Psoas muscle (tissue), 8 donors: ENCODE measurements around the gene RBM25. TPM values are rescaled to one million over a fixed set of nuclear protein-coding genes. Genes with fewer than 3 reads are reported as not detected.

Source experiments
- ATAC-seq, 4 donors: fragments of 200-7000 bp; cut with Tn5 transposase; one replicate each; pipeline ENCODE4 v1.9.1; 2020; ENCODE audit warnings: moderate library complexity in 3 of 4, mild to moderate bottlenecking in 2 of 4
- DNase-seq, 2 donors: peaks; one replicate each; pipeline ENCODE4 v3.0.0-alpha.2; 2020
- H3K27ac ChIP-seq: fragments of 200-600 bp; one replicate; pipeline ENCODE4 v1.8.0; 2022
- H3K27me3 ChIP-seq, 3 donors: fragments of 200-600 bp in 1 of 3; one replicate each; pipeline versions ENCODE4 v1.6.1 to v1.8.0; 2013 to 2022; ENCODE audit warnings: low read length in 2 of 3, mild to moderate bottlenecking in 2 of 3, moderate library complexity in 1 of 3; ENCODE audit not compliant: insufficient read depth in 3 of 3
- H3K36me3 ChIP-seq, 2 donors: fragments of 200-600 bp in 1 of 2; one replicate each; pipeline versions ENCODE4 v1.6.1 to v1.8.0; 2013 to 2022; ENCODE audit warnings: low read depth in 1 of 2, mild to moderate bottlenecking in 1 of 2, moderate library complexity in 1 of 2; ENCODE audit not compliant: insufficient read depth in 1 of 2
- H3K4me1 ChIP-seq: fragments of 200-600 bp; one replicate; pipeline ENCODE4 v1.8.0; 2022
- H3K4me3 ChIP-seq: fragments of 200-600 bp; one replicate; pipeline ENCODE4 v1.8.0; 2022; ENCODE audit warnings: mild to moderate bottlenecking
- H3K9me3 ChIP-seq: fragments of 200-600 bp; one replicate; pipeline ENCODE4 v1.8.0; 2022
- CTCF ChIP-seq: fragments of 200-600 bp; IDR thresholded peaks from one replicate; pipeline ENCODE4 v1.8.0; 2022; ENCODE audit warnings: antibody characterized with exemption
- WGBS, 3 donors: extraction: QIAGEN DNeasy Blood & Tissue Kit; methylation state at CpG; one replicate each; pipeline versions ENCODE4 v1.1.6 to v1.1.7; 2013; 5-methylcytosine and 5-hydroxymethylcytosine counted together
- intact Hi-C, 2 donors: fragments of 100-400 bp; cut with DNase I; formaldehyde crosslinking; loops; one replicate each; pipeline versions ENCODE4 v1.11.0 to v1.14.2; 2022
- polyA plus RNA-seq, 3 donors: library from polyadenylated mRNA; stranded (reverse); fragments of 200-250 nt; gene quantifications; one replicate each; pipeline ENCODE4 v1.2.3, GENCODE V29; 2013
- total RNA-seq, 4 donors: library from RNA; stranded (reverse); fragmentation: NEBNext Ultra II Directional in 2 of 4; extraction: Animal tissue kit (Norgen Biotek cat#: 25700) in 2 of 4; gene quantifications; one replicate each; pipeline versions ENCODE4 v1.2.1 to v1.2.4, GENCODE V29; 2021 to 2023
- donor health status: healthy with polysubstance abuse.
- donor health status: DM: no; HTN: no; CAD: no; lungs with moderate emphysema.
- donor health status: Bipolar disorder and iron deficiency.
- donor health status: healthy.
- donor health status: DM: yes; HTN: yes; CAD: no.
- donor health status: DM: no; HTN: no; CAD: no.
- donor health status: DM: no; HTN: no; CAD: no.
- donor health status: DM: yes; HTN: yes; CAD: no.

The RBM25 gene
- total and polyA plus RNA-seq, 7 donors = 19.2 to 50.2 (median 37.6) TPM

- Histone ChIP-seq H3K27me3 (no peaks in the 10 kb centered on the region), H3K27ac (no peak overlapping the region), H3K9me3 (no peaks in the 10 kb centered on the region), H3K4me3 (no peak overlapping the region), H3K36me3 (peaks cover 3 to 63% of the 10 kb centered on the region in 2 donors), H3K4me1 (no peaks in the 10 kb centered on the region)
- intact Hi-C loops = no loop called here
- no peak for ATAC-seq
- no peak for TF ChIP-seq CTCF
- DNase-seq = no peak
- WGBS, 3 donors = 71 to 97% (median 96%) methylated on average over 2 of the region's 2 CpGs
These were observed 91.4 kb downstream of the RBM25 start for GRCh38 chr14:73149753-73150152.

GRCh38 chr14:73153272-73153671, 94.9 kb downstream of the RBM25 start:
- H3K9me3 ChIP-seq = no peaks in the 10 kb centered on the region
- peaks cover 0 to 90% of the 10 kb centered on the region in 2 donors for H3K36me3 ChIP-seq
- TF ChIP-seq CTCF = no peak
- H3K27me3 ChIP-seq = no peaks in the 10 kb centered on the region
- intact Hi-C loops = no loop called here
- no peak overlapping the region for H3K4me3 ChIP-seq
- DNase-seq (no peak), ATAC-seq (no peak)
- no peaks in the 10 kb centered on the region for H3K4me1 ChIP-seq
- no peak overlapping the region for H3K27ac ChIP-seq

- WGBS, 3 donors = 84 to 90% (median 89%) methylated on average over 11 of the region's 11 CpGs
- DNase-seq = no peak
- peaks cover 0 to 88% of the 10 kb centered on the region in 2 donors for H3K36me3 ChIP-seq
These were observed 103.9 kb downstream of the RBM25 start for GRCh38 chr14:73162251-73162650.

GRCh38 chr14:73166399-73166798, 108.1 kb downstream of the RBM25 start:
- no peak overlapping the region for H3K4me3 ChIP-seq
- no peak for TF ChIP-seq CTCF
- no peak overlapping the region for H3K27ac ChIP-seq
- no peaks in the 10 kb centered on the region for H3K27me3 ChIP-seq
- no peaks in the 10 kb centered on the region for H3K4me1 ChIP-seq
- 69 to 85% (median 85%) methylated on average over 1 of the region's 1 CpG for WGBS, 3 donors
- DNase-seq = no peak
- H3K36me3 ChIP-seq = peaks cover 4 to 85% of the 10 kb centered on the region in 2 donors
- ATAC-seq = no peak
- H3K9me3 ChIP-seq = no peaks in the 10 kb centered on the region
- intact Hi-C loops = loop anchor here in 1 of 2 donors (2.0 kb wide), 1 partner anchor 24 kb away; no protein-coding TSS in a partner anchor

More at GRCh38 chr14:73162251-73162650, 103.9 kb downstream of the RBM25 start:
- intact Hi-C loops = no loop called here
- no peaks in the 10 kb centered on the region for H3K27me3 ChIP-seq
- TF ChIP-seq CTCF = no peak
- H3K9me3 ChIP-seq = no peaks in the 10 kb centered on the region
- no peak for ATAC-seq
- no peak overlapping the region for H3K27ac ChIP-seq
- no peak overlapping the region for H3K4me3 ChIP-seq
- no peaks in the 10 kb centered on the region for H3K4me1 ChIP-seq

GRCh38 chr14:73167727-73168126, 109.4 kb downstream of the RBM25 start:
- Histone ChIP-seq H3K9me3 (no peaks in the 10 kb centered on the region), H3K4me1 (no peaks in the 10 kb centered on the region), H3K36me3 (peaks cover 7 to 86% of the 10 kb centered on the region in 2 donors), H3K27me3 (no peaks in the 10 kb centered on the region), H3K4me3 (no peak overlapping the region), H3K27ac (no peak overlapping the region)
- no peak for TF ChIP-seq CTCF
- 84 to 92% (median 85%) methylated on average over 4 of the region's 4 CpGs for WGBS, 3 donors
- intact Hi-C loops = loop anchor here in 1 of 2 donors (2.0 kb wide), 1 partner anchor 23 kb away; no protein-coding TSS in a partner anchor
- ATAC-seq (no peak), DNase-seq (no peak)
